D721Med (cell line): Measurements from ENCODE around the gene HNF1B.

Experiments used
- DNase-seq: peaks from one replicate; pipeline ENCODE4 v3.0.0; 2011; ENCODE audit warnings: low spot score; ENCODE audit not compliant: insufficient read length
- FAIRE-seq: peaks from 2 replicates; lab custom pipeline; 2011; peaks lifted over from hg19 to GRCh38; lab: Jason Lieb, UNC
- CTCF ChIP-seq: IDR thresholded peaks from 2 replicates; pipeline ENCODE4 v1.5.1; 2012; ENCODE audit warnings: mild to moderate bottlenecking, control low read depth; ENCODE audit not compliant: insufficient read depth; ENCODE audit errors: missing control alignments

Gene HNF1B

GRCh38 chr17:37726248-37726647, 18.6 kb downstream of the HNF1B start:
- FAIRE-seq (no peak), DNase-seq (no peak)
- no peak for TF ChIP-seq CTCF

GRCh38 chr17:37725601-37726146, 19.2 kb downstream of the HNF1B start:
- FAIRE-seq (no peak), DNase-seq (no peak)
- no peak for TF ChIP-seq CTCF

- FAIRE-seq (no peak), DNase-seq (no peak)
- TF ChIP-seq CTCF, result no peak
Measured at GRCh38 chr17:37725021-37725595, 19.8 kb downstream of the HNF1B start.

DNA sequence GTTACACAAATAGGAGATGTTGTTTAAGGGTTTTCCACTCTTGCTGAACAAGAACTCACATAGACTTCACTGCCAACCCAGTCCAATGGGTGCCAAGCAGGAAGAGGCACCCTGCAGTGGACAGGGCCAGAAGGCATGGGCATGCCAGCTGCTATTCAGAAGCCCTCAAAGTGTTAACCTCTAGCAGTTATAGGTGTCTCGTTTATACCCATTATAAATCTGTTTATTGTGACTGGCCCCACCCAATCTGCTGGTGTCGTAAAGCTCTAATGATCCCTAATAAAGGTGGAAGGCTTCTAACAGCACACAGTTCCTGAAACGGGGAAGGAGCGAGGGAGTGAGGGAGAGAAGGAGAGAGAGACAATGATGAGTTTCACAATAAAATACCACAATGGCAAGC, 23.9 kb downstream of the HNF1B start:
- FAIRE-seq (no peak), DNase-seq (no peak)
- TF ChIP-seq CTCF, result no peak

- no peak for FAIRE-seq
- DNase-seq, result no peak
- no peak for TF ChIP-seq CTCF
Measured at GRCh38 chr17:37719866-37720265, 25.0 kb downstream of the HNF1B start.

- DNase-seq, result no peak
- no peak for FAIRE-seq
- no peak for TF ChIP-seq CTCF
Measured at GRCh38 chr17:37718324-37719048, 26.4 kb downstream of the HNF1B start.
